ENCODE data around the gene BMP7. TPM values are rescaled to one million over a fixed set of nuclear protein-coding genes. Genes with fewer than 3 reads are reported as not detected.
"Not testable (repeated sequence)": the region's sequence is repeated elsewhere in the genome, so short reads cannot be mapped to it uniquely, and the experiment has no call there.

BMP7 gene
- total RNA-seq, 1 experiment from 2014 or later: 0.13 TPM

- Histone ChIP-seq H4K20me1 (ENCODE audit: insufficient read depth) (no peaks in the 10 kb centered on the region), H3K79me2 (ENCODE audit: low read depth) (no peaks in the 10 kb centered on the region), H2AFZ (no peak overlapping the region), H3K9me3 (ENCODE audit: insufficient read depth, low read depth) (no peaks in the 10 kb centered on the region), H3K27ac (no peak overlapping the region), H3K4me2 (no peak overlapping the region), H3F3A (ENCODE audit: insufficient read depth, low read depth) (no peaks in the 10 kb centered on the region), H3K4me3 (no peak overlapping the region), H3K27me3 (ENCODE audit: insufficient read depth, low read depth) (peaks cover 35% of the 10 kb centered on the region), H3K36me3 (ENCODE audit: low read depth) (no peaks in the 10 kb centered on the region), H3K9me2 (ENCODE audit: insufficient read depth) (no peaks in the 10 kb centered on the region), H3K4me1 (replicated peaks; ENCODE audit: insufficient read depth) (no peaks in the 10 kb centered on the region)
- BruUV-seq (replicated peaks): no TSS peak
- intact Hi-C loops (cut with micrococcal nuclease; ENCODE audit: unreplicated experiment): no loop called here
- no peak for TF ChIP-seq EZH2 (IDR thresholded peaks at IDR 0.05; ENCODE audit: low read depth)
- TF ChIP-seq CTCF (conservative IDR thresholded peaks at IDR 0.05): no peak
- ChIA-PET POLR2A (ENCODE audit: unreplicated experiment) (no interaction called here), CTCF (no interaction called here)
- no peak for DNase-seq
Observed at GRCh38 chr20:57282670-57283361, 16.4 kb upstream of the BMP7 start.

GRCh38 chr20:57281900-57282299 lies 15.5 kb upstream of the BMP7 start:
- Histone ChIP-seq H3K9me2 (ENCODE audit: insufficient read depth) (no peaks in the 10 kb centered on the region), H3K4me3 (no peak overlapping the region), H3K4me1 (replicated peaks; ENCODE audit: insufficient read depth) (no peaks in the 10 kb centered on the region), H3F3A (ENCODE audit: insufficient read depth, low read depth) (no peaks in the 10 kb centered on the region), H2AFZ (no peak overlapping the region), H3K79me2 (ENCODE audit: low read depth) (no peaks in the 10 kb centered on the region), H3K4me2 (no peak overlapping the region), H3K27ac (no peak overlapping the region), H4K20me1 (ENCODE audit: insufficient read depth) (no peaks in the 10 kb centered on the region), H3K9me3 (ENCODE audit: insufficient read depth, low read depth) (no peaks in the 10 kb centered on the region), H3K27me3 (ENCODE audit: insufficient read depth, low read depth) (peaks cover 26% of the 10 kb centered on the region; the same call in 1 of the 2 replicates), H3K36me3 (ENCODE audit: low read depth) (no peaks in the 10 kb centered on the region)
- POLR2A ChIA-PET (ENCODE audit: unreplicated experiment): interaction anchor here (0.6 kb wide), 1 partner anchor 27 kb away, joined by 6 read pairs; no protein-coding TSS in a partner anchor
- no peak for DNase-seq
- intact Hi-C loops (cut with micrococcal nuclease; ENCODE audit: unreplicated experiment): no loop called here
- CTCF ChIA-PET: interaction anchor here (0.6 kb wide), 1 partner anchor 470 kb away, joined by 3 read pairs; no protein-coding TSS in a partner anchor
- no TSS peak for BruUV-seq (replicated peaks)
- TF ChIP-seq CTCF (conservative IDR thresholded peaks at IDR 0.05) (no peak), EZH2 (IDR thresholded peaks at IDR 0.05; ENCODE audit: low read depth) (no peak)

GRCh38 chr20:57280221-57280620 lies 13.8 kb upstream of the BMP7 start:
- intact Hi-C loops (cut with micrococcal nuclease; ENCODE audit: unreplicated experiment): no loop called here
- Histone ChIP-seq H3K9me3 (ENCODE audit: insufficient read depth, low read depth) (no peaks in the 10 kb centered on the region), H3K4me1 (replicated peaks; ENCODE audit: insufficient read depth) (peaks cover 3% of the 10 kb centered on the region; the same call in 1 of the 2 replicates), H3K4me3 (no peak overlapping the region), H4K20me1 (ENCODE audit: insufficient read depth) (no peaks in the 10 kb centered on the region), H3F3A (ENCODE audit: insufficient read depth, low read depth) (no peaks in the 10 kb centered on the region), H3K9me2 (ENCODE audit: insufficient read depth) (no peaks in the 10 kb centered on the region), H3K27me3 (ENCODE audit: insufficient read depth, low read depth) (peaks cover 14% of the 10 kb centered on the region; the same call in 1 of the 2 replicates), H2AFZ (no peak overlapping the region), H3K4me2 (no peak overlapping the region), H3K36me3 (ENCODE audit: low read depth) (no peaks in the 10 kb centered on the region), H3K79me2 (ENCODE audit: low read depth) (no peaks in the 10 kb centered on the region), H3K27ac (no peak overlapping the region)
- CTCF ChIA-PET: interaction anchor here (0.6 kb wide), 1 partner anchor 209 kb away, joined by 3 read pairs; no protein-coding TSS in a partner anchor
- POLR2A ChIA-PET (ENCODE audit: unreplicated experiment): no interaction called here
- TF ChIP-seq CTCF (conservative IDR thresholded peaks at IDR 0.05) (no peak), EZH2 (IDR thresholded peaks at IDR 0.05; ENCODE audit: low read depth) (no peak)
- no TSS peak for BruUV-seq (replicated peaks)
- DNase-seq: no peak

GRCh38 chr20:57279548-57279947 lies 13.1 kb upstream of the BMP7 start:
- POLR2A ChIA-PET (ENCODE audit: unreplicated experiment); H2AFZ ChIP-seq; BruUV-seq (replicated peaks); H3K4me2 ChIP-seq; H3F3A ChIP-seq (ENCODE audit: insufficient read depth, low read depth); H3K9me2 ChIP-seq (ENCODE audit: insufficient read depth); H3K27ac ChIP-seq; H3K79me2 ChIP-seq (ENCODE audit: low read depth); H3K4me3 ChIP-seq; H4K20me1 ChIP-seq (ENCODE audit: insufficient read depth); intact Hi-C loops (cut with micrococcal nuclease; ENCODE audit: unreplicated experiment); H3K4me1 ChIP-seq (replicated peaks; ENCODE audit: insufficient read depth); DNase-seq; H3K9me3 ChIP-seq (ENCODE audit: insufficient read depth, low read depth); H3K36me3 ChIP-seq (ENCODE audit: low read depth): not testable (repeated sequence)
- peaks cover 14% of the 10 kb centered on the region; the same call in 1 of the 2 replicates for H3K27me3 ChIP-seq (ENCODE audit: insufficient read depth, low read depth)
- CTCF ChIA-PET: interaction anchor here (0.6 kb wide), 1 partner anchor 208 kb away, joined by 3 read pairs; no protein-coding TSS in a partner anchor
